ENCODE data around the gene FMN2.

DNA sequence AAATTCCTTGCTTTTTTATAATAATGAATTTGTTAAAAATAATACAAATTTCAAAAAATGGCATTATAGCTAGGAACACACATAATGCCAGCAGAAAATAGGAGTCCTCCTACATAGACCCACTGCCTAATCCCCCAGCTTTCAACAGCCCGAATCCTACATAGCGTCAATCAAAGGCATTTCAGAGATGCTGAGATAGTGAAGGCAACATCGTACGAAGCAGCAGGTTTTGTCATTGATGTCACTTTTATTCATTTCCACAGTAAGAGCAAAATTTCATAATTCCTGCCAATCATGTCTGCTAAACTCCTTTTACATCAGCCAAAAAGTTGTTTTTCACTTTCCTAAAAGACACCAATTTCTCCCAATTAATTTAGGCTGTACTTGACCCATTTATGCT is 426.2 kb downstream of the FMN2 start:
- TF ChIP-seq CTCF (IDR thresholded peaks at IDR 0.05), result no peak
- TF ChIP-seq POLR2A (IDR thresholded peaks at IDR 0.05), result no peak
- no peak for TF ChIP-seq EP300 (IDR thresholded peaks at IDR 0.05)
